Activated B cell treated with CpG ODN at 0.5 μM for 24 hours (primary cell): ENCODE results near the gene ABCC6. TPM values are rescaled to one million over a fixed set of nuclear protein-coding genes. Genes with fewer than 3 reads are reported as not detected.

ENCODE experiments used
- ATAC-seq: fragments of 200-7000 bp; cut with Tn5 transposase; one replicate; pipeline ENCODE4 v1.10.0; 2021; ENCODE audit warnings: low read depth, mild to moderate bottlenecking, moderate library complexity
- CTCF ChIA-PET: fragments of 350-600 bp; sonication (Branson Sonifier 250); formaldehyde crosslinking; loops from one replicate; lab custom pipeline; 2021; ENCODE audit warnings: antibody characterized with exemption; lab: Charles Lee
- POLR2A ChIA-PET: fragments of 350-600 bp; sonication (Branson Sonifier 250); formaldehyde crosslinking; loops from one replicate; lab custom pipeline; 2021; ENCODE audit warnings: antibody characterized with exemption; lab: Charles Lee
- DNase-seq: peaks from one replicate; pipeline ENCODE4 v3.0.0; 2022
- H3K27ac Mint-ChIP-seq: one replicate; pipeline ENCODE4 v1.8.0; 2020; ENCODE audit warnings: mixed read lengths
- H3K27me3 Mint-ChIP-seq: one replicate; pipeline ENCODE4 v1.8.0; 2021; ENCODE audit warnings: mixed read lengths
- H3K36me3 Mint-ChIP-seq: one replicate; pipeline ENCODE4 v1.8.0; 2021; ENCODE audit warnings: low read depth, mixed read lengths
- H3K4me1 Mint-ChIP-seq: one replicate; pipeline ENCODE4 v1.8.0; 2021; ENCODE audit warnings: mixed read lengths
- H3K4me3 Mint-ChIP-seq: one replicate; pipeline ENCODE4 v1.8.0; 2020; ENCODE audit warnings: mild to moderate bottlenecking, mixed read lengths
- H3K9me3 Mint-ChIP-seq: one replicate; pipeline ENCODE4 v1.8.0; 2020; ENCODE audit warnings: mixed read lengths
- CTCF ChIP-seq: fragments of 200-600 bp; IDR thresholded peaks from one replicate; pipeline ENCODE4 v1.8.0; 2022; ENCODE audit warnings: antibody characterized with exemption, mild to moderate bottlenecking
- intact Hi-C: fragments of 100-400 bp; cut with micrococcal nuclease; formaldehyde crosslinking; loops from one replicate; pipeline ENCODE4 v1.15.1; 2024
- total RNA-seq: library from RNA; stranded (reverse); gene quantifications from 2 replicates; pipeline ENCODE4 v1.2.3, GENCODE V29; 2022

The ABCC6 gene
- total RNA-seq, 1 donor from 2014 or later = not detected

GRCh38 chr16:16118337-16118736 lies 105.0 kb downstream of the ABCC6 start:
- no peak overlapping the region for H3K27ac Mint-ChIP-seq
- POLR2A ChIA-PET = no interaction called here
- no peak overlapping the region for H3K4me3 Mint-ChIP-seq
- CTCF ChIA-PET = no interaction called here
- no peak for DNase-seq
- no peak for TF ChIP-seq CTCF
- H3K9me3 Mint-ChIP-seq = peaks cover 10% of the 10 kb centered on the region
- no peaks in the 10 kb centered on the region for H3K4me1 Mint-ChIP-seq
- no peak for ATAC-seq
- H3K27me3 Mint-ChIP-seq = no peaks in the 10 kb centered on the region
- H3K36me3 Mint-ChIP-seq = peaks cover 91% of the 10 kb centered on the region
- intact Hi-C loops = no loop called here

GRCh38 chr16:16116841-16117240 lies 106.5 kb downstream of the ABCC6 start:
- intact Hi-C loops = no loop called here
- H3K36me3 Mint-ChIP-seq = peaks cover 90% of the 10 kb centered on the region
- H3K9me3 Mint-ChIP-seq = peaks cover 10% of the 10 kb centered on the region
- no peak for ATAC-seq
- DNase-seq = no peak
- TF ChIP-seq CTCF = no peak
- no peak overlapping the region for H3K27ac Mint-ChIP-seq
- H3K4me3 Mint-ChIP-seq = no peak overlapping the region
- H3K27me3 Mint-ChIP-seq = no peaks in the 10 kb centered on the region
- CTCF ChIA-PET = no interaction called here
- no peaks in the 10 kb centered on the region for H3K4me1 Mint-ChIP-seq
- POLR2A ChIA-PET = no interaction called here

GRCh38 chr16:16113076-16113475 lies 110.2 kb downstream of the ABCC6 start:
- ATAC-seq = no peak
- H3K4me1 Mint-ChIP-seq = no peaks in the 10 kb centered on the region
- no peak overlapping the region for H3K27ac Mint-ChIP-seq
- no peaks in the 10 kb centered on the region for H3K27me3 Mint-ChIP-seq
- TF ChIP-seq CTCF = no peak
- H3K36me3 Mint-ChIP-seq = peaks cover 90% of the 10 kb centered on the region
- H3K9me3 Mint-ChIP-seq = peaks cover 6% of the 10 kb centered on the region
- no peak overlapping the region for H3K4me3 Mint-ChIP-seq
- POLR2A ChIA-PET = no interaction called here
- intact Hi-C loops = no loop called here
- CTCF ChIA-PET = no interaction called here
- no peak for DNase-seq

- H3K9me3 Mint-ChIP-seq = peaks cover 2% of the 10 kb centered on the region
- no peak for TF ChIP-seq CTCF
- ChIA-PET POLR2A (no interaction called here), CTCF (no interaction called here)
- H3K4me1 Mint-ChIP-seq = no peaks in the 10 kb centered on the region
- DNase-seq (no peak), ATAC-seq (no peak)
- H3K27ac Mint-ChIP-seq = no peak overlapping the region
- H3K4me3 Mint-ChIP-seq = no peak overlapping the region
- peaks cover 89% of the 10 kb centered on the region for H3K36me3 Mint-ChIP-seq
- H3K27me3 Mint-ChIP-seq = no peaks in the 10 kb centered on the region
- intact Hi-C loops = no loop called here
These were observed 110.7 kb downstream of the ABCC6 start for GRCh38 chr16:16112450-16113053.

- Mint-ChIP-seq H3K27me3 (no peaks in the 10 kb centered on the region), H3K4me3 (no peak overlapping the region), H3K4me1 (peaks cover under 1% of the 10 kb centered on the region), H3K9me3 (peaks cover 2% of the 10 kb centered on the region), H3K36me3 (peaks cover 87% of the 10 kb centered on the region), H3K27ac (no peak overlapping the region)
- ATAC-seq = no peak
- TF ChIP-seq CTCF = no peak
- CTCF ChIA-PET = no interaction called here
- intact Hi-C loops = no loop called here
- DNase-seq = no peak
- POLR2A ChIA-PET = no interaction called here
These were observed 111.7 kb downstream of the ABCC6 start for GRCh38 chr16:16111639-16112038.
